GM23248 (cell line): ENCODE results near the gene PNPLA7.
"Not testable (repeated sequence)": the region's sequence is repeated elsewhere in the genome, so short reads cannot be mapped to it uniquely, and the experiment has no call there.

Experiments
- EZH2 ChIP-seq: fragments of 200-600 bp; sonication (generic); IDR thresholded peaks from 2 replicates; pipeline ENCODE4 v1.6.1; 2018; ENCODE audit warnings: antibody characterized with exemption, mild to moderate bottlenecking; ENCODE audit not compliant: insufficient read depth, poor library complexity, severe bottlenecking
- EZH2phosphoT487 ChIP-seq: fragments of 200-600 bp; sonication (generic); IDR thresholded peaks from 2 replicates; pipeline ENCODE4 v1.6.1; 2018; ENCODE audit warnings: antibody characterized with exemption, moderate library complexity, mild to moderate bottlenecking, low read depth; ENCODE audit not compliant: insufficient read depth

- not testable (repeated sequence) for TF ChIP-seq EZH2phosphoT487, EZH2
Observed at GRCh38 chr9:137466389-137467085, 83.7 kb downstream of the PNPLA7 start.
